ENCODE data around the gene PPP1R12A. TPM values are rescaled to one million over a fixed set of nuclear protein-coding genes. Genes with fewer than 3 reads are reported as not detected.

PPP1R12A gene
- total RNA-seq, 3 donors from 2014 or later, result 64.8 to 137 (median 134) TPM

DNA sequence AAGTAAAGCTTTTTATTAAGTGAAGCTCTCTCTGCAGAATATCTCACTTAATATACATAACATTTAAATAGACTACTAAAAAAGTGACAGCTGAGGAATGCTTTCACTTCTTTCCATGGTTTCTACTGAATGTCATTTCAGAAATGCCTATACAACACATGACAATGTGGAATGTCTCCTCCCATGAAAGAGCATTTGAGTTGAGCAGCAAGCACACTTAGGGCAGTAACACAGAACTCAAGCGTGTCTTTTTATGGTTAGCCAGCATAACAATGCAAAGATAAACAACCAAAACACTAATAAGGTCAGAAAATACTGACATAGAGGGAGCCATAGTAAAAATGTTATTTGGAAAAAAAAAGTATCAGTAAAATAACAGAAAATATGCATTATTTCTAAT lies 9.4 kb downstream of the PPP1R12A start:
- H3K9me3 ChIP-seq, result no peaks in the 10 kb centered on the region
- H3K4me3 ChIP-seq, result no peak overlapping the region
- TF ChIP-seq, protein P1, sequence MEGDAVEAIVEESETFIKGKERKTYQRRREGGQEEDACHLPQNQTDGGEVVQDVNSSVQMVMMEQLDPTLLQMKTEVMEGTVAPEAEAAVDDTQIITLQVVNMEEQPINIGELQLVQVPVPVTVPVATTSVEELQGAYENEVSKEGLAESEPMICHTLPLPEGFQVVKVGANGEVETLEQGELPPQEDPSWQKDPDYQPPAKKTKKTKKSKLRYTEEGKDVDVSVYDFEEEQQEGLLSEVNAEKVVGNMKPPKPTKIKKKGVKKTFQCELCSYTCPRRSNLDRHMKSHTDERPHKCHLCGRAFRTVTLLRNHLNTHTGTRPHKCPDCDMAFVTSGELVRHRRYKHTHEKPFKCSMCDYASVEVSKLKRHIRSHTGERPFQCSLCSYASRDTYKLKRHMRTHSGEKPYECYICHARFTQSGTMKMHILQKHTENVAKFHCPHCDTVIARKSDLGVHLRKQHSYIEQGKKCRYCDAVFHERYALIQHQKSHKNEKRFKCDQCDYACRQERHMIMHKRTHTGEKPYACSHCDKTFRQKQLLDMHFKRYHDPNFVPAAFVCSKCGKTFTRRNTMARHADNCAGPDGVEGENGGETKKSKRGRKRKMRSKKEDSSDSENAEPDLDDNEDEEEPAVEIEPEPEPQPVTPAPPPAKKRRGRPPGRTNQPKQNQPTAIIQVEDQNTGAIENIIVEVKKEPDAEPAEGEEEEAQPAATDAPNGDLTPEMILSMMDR (IDR thresholded peaks at IDR 0.05), result no peak
- TF ChIP-seq POLR2A (IDR thresholded peaks at IDR 0.05), result no peak
- TF ChIP-seq POLR2AphosphoS5 (IDR thresholded peaks at IDR 0.05), result no peak
- peak overlapping the region in 1 of 2 donors; percentile 13 for H3K27ac ChIP-seq
- intact Hi-C loops (cut with DNase I; ENCODE audit: low total_unique reads), result no loop called here
- no peaks in the 10 kb centered on the region for H3K36me3 ChIP-seq
- H3K4me1 ChIP-seq, result no peaks in the 10 kb centered on the region
- DNase-seq (ENCODE audit: low spot score in 2 of 2), result no peak
- H3K27me3 ChIP-seq, result no peaks in the 10 kb centered on the region

GRCh38 chr12:79921786-79922185 lies 13.1 kb downstream of the PPP1R12A start:
- Histone ChIP-seq H3K4me3 (no peak overlapping the region), H3K27ac (no peak overlapping the region), H3K36me3 (no peaks in the 10 kb centered on the region), H3K4me1 (no peaks in the 10 kb centered on the region), H3K9me3 (no peaks in the 10 kb centered on the region), H3K27me3 (no peaks in the 10 kb centered on the region)
- DNase-seq (ENCODE audit: low spot score in 2 of 2), result no peak
- intact Hi-C loops (cut with DNase I; ENCODE audit: low total_unique reads), result no loop called here
- TF ChIP-seq POLR2AphosphoS5 (IDR thresholded peaks at IDR 0.05), result no peak
- TF ChIP-seq POLR2A (IDR thresholded peaks at IDR 0.05), result no peak
- TF ChIP-seq, protein P1 (IDR thresholded peaks at IDR 0.05), result no peak

DNA sequence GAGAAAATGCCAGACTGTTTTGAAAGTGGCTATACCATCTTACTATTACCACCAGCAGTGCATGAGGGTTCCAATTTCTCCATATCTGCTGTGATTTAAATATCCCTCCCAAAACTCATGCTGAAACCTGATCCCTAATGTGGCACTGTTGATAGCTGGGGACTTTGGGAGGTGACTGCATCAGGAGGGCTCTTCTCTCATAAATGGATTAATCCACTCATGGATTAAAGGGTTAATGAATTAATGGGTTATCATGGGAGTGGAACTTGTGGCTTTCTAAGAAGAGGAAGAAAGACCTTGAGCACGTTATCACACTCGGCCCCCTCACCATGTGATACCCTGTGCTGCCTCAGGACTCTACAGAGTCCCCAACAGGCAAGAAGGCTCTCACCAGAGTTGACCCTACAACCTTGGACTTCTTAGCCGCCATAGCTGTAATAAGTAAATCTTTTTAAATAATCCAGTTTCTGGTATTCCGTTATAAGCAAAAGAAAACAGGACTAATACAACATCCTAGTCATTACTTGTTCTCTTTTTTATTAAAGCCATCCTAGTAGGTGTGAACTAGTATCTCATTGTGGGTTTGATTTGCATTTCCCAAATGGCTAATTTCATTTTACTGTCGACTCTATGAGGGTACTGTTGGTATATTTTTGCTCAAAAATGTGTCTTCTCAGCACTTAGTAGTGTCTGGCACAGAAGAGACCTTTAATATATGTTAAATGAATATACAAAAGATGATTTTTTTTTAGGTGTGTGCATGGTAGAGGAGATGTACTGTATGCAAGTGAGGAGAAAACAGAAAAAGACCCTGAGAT lies 14.3 kb downstream of the PPP1R12A start:
- intact Hi-C loops (cut with DNase I; ENCODE audit: low total_unique reads), result no loop called here
- Histone ChIP-seq H3K4me1 (no peaks in the 10 kb centered on the region), H3K9me3 (no peaks in the 10 kb centered on the region), H3K27me3 (no peaks in the 10 kb centered on the region), H3K36me3 (no peaks in the 10 kb centered on the region), H3K4me3 (no peak overlapping the region), H3K27ac (no peak overlapping the region)
- TF ChIP-seq POLR2AphosphoS5 (IDR thresholded peaks at IDR 0.05), result no peak
- TF ChIP-seq, protein P1 (IDR thresholded peaks at IDR 0.05), result no peak
- no peak for TF ChIP-seq POLR2A (IDR thresholded peaks at IDR 0.05)
- DNase-seq (ENCODE audit: low spot score in 2 of 2), result no peak

- no peak for TF ChIP-seq POLR2A (IDR thresholded peaks at IDR 0.05)
- TF ChIP-seq, protein P1 (IDR thresholded peaks at IDR 0.05), result no peak
- no peak for TF ChIP-seq POLR2AphosphoS5 (IDR thresholded peaks at IDR 0.05)
- no peak overlapping the region for H3K4me3 ChIP-seq
- intact Hi-C loops (cut with DNase I; ENCODE audit: low total_unique reads), result no loop called here
- H3K9me3 ChIP-seq, result no peaks in the 10 kb centered on the region
- H3K27ac ChIP-seq, result no peak overlapping the region
- H3K4me1 ChIP-seq, result no peaks in the 10 kb centered on the region
- no peaks in the 10 kb centered on the region for H3K36me3 ChIP-seq
- DNase-seq (ENCODE audit: low spot score in 2 of 2), result no peak
- H3K27me3 ChIP-seq, result no peaks in the 10 kb centered on the region
Observed at GRCh38 chr12:79919762-79920161, 15.1 kb downstream of the PPP1R12A start.

- Histone ChIP-seq H3K27ac (no peak overlapping the region), H3K27me3 (no peaks in the 10 kb centered on the region), H3K4me3 (no peak overlapping the region), H3K4me1 (no peaks in the 10 kb centered on the region), H3K36me3 (no peaks in the 10 kb centered on the region), H3K9me3 (no peaks in the 10 kb centered on the region)
- DNase-seq (ENCODE audit: low spot score in 2 of 2), result no peak
- intact Hi-C loops (cut with DNase I; ENCODE audit: low total_unique reads), result no loop called here
- TF ChIP-seq POLR2A (IDR thresholded peaks at IDR 0.05), result no peak
- TF ChIP-seq POLR2AphosphoS5 (IDR thresholded peaks at IDR 0.05), result no peak
- TF ChIP-seq, protein P1 (IDR thresholded peaks at IDR 0.05), result no peak
Observed at GRCh38 chr12:79916826-79917225, 18.1 kb downstream of the PPP1R12A start.

All from breast epithelium (tissue), 4 donors.